Activated CD4-positive, CD25-positive, alpha-beta regulatory T cell (primary cell): ENCODE measurements around the gene DIAPH1.

ENCODE experiments used
- DNase-seq, 4 experiments: peaks; one replicate each; lab custom pipeline; 2025; lab: John Stamatoyannopoulos, UW

DIAPH1 gene

GRCh38 chr5:141519605-141520565 is 98.9 kb downstream of the DIAPH1 start:
- no peak for DNase-seq

- DNase-seq = no peak
These were observed 100.2 kb downstream of the DIAPH1 start for GRCh38 chr5:141518618-141519015.

- no peak for DNase-seq
These were observed 100.8 kb downstream of the DIAPH1 start for GRCh38 chr5:141517880-141518617.

GRCh38 chr5:141517312-141517711 is 101.5 kb downstream of the DIAPH1 start:
- DNase-seq = no peak

GRCh38 chr5:141516672-141517025 is 102.2 kb downstream of the DIAPH1 start:
- no peak for DNase-seq

GRCh38 chr5:141515946-141516671 is 102.7 kb downstream of the DIAPH1 start:
- no peak for DNase-seq

GRCh38 chr5:141515141-141515540 is 103.7 kb downstream of the DIAPH1 start:
- DNase-seq = no peak

- DNase-seq = no peak
These were observed 104.3 kb downstream of the DIAPH1 start for GRCh38 chr5:141514330-141515133.

- peak in 1 of 4 experiments; percentile 40 for DNase-seq
These were observed 105.0 kb downstream of the DIAPH1 start for GRCh38 chr5:141513627-141514329.

GRCh38 chr5:141512911-141513626 is 105.7 kb downstream of the DIAPH1 start:
- DNase-seq = no peak

- DNase-seq = peak; percentile 69 to 88 (median 75)
These were observed 106.3 kb downstream of the DIAPH1 start for GRCh38 chr5:141512390-141512910.

GRCh38 chr5:141511771-141512325 is 107.0 kb downstream of the DIAPH1 start:
- DNase-seq = no peak

GRCh38 chr5:141510850-141511601 is 107.8 kb downstream of the DIAPH1 start:
- DNase-seq = no peak

- no peak for DNase-seq
These were observed 108.6 kb downstream of the DIAPH1 start for GRCh38 chr5:141510160-141510559.

- no peak for DNase-seq
These were observed 109.8 kb downstream of the DIAPH1 start for GRCh38 chr5:141508798-141509611.

GRCh38 chr5:141508440-141508797 is 110.4 kb downstream of the DIAPH1 start:
- no peak for DNase-seq

- no peak for DNase-seq
These were observed 111.3 kb downstream of the DIAPH1 start for GRCh38 chr5:141507387-141508091.
